Measurements from ENCODE around the gene PMEPA1. TPM values are rescaled to one million over a fixed set of nuclear protein-coding genes. Genes with fewer than 3 reads are reported as not detected.

Gene PMEPA1
- total RNA-seq, 3 donors from 2014 or later (not counting 1 experiment from before 2014, with no cell fraction given): 1.2 to 5.9 (median 2.4) TPM

- intact Hi-C loops (cut with micrococcal nuclease): no loop called here
- DNase-seq (no peak), ATAC-seq (no peak)
- H3K9me3 Mint-ChIP-seq: no peaks in the 10 kb centered on the region
- H3K27me3 Mint-ChIP-seq (ENCODE audit: low read depth in 2 of 2): peaks cover 21 to 48% of the 10 kb centered on the region in 2 donors
- TF ChIP-seq, protein P1, sequence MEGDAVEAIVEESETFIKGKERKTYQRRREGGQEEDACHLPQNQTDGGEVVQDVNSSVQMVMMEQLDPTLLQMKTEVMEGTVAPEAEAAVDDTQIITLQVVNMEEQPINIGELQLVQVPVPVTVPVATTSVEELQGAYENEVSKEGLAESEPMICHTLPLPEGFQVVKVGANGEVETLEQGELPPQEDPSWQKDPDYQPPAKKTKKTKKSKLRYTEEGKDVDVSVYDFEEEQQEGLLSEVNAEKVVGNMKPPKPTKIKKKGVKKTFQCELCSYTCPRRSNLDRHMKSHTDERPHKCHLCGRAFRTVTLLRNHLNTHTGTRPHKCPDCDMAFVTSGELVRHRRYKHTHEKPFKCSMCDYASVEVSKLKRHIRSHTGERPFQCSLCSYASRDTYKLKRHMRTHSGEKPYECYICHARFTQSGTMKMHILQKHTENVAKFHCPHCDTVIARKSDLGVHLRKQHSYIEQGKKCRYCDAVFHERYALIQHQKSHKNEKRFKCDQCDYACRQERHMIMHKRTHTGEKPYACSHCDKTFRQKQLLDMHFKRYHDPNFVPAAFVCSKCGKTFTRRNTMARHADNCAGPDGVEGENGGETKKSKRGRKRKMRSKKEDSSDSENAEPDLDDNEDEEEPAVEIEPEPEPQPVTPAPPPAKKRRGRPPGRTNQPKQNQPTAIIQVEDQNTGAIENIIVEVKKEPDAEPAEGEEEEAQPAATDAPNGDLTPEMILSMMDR (IDR thresholded peaks at IDR 0.05): no peak
- H3K4me1 Mint-ChIP-seq: peaks cover 0 to 7% of the 10 kb centered on the region in 2 donors
- Histone ChIP-seq H3K36me3 (ENCODE audit: control insufficient read depth, insufficient read depth, low read length) (no peaks in the 10 kb centered on the region), H3K27ac (ENCODE audit: low read length) (no peak overlapping the region), H3K4me3 (ENCODE audit: low read length) (no peak overlapping the region), H3K4me1 (ENCODE audit: control insufficient read depth, insufficient read depth, low read length) (peaks cover 10% of the 10 kb centered on the region), H3K27me3 (ENCODE audit: control insufficient read depth, insufficient read depth, low read length) (peaks cover 2% of the 10 kb centered on the region), H3K9me3 (ENCODE audit: control insufficient read depth, insufficient read depth, low read length) (no peaks in the 10 kb centered on the region)
- H3K27ac Mint-ChIP-seq: no peak overlapping the region
- WGBS (ENCODE audit: insufficient coverage): 87% methylated on average over 14 of the region's 14 CpGs
- H3K36me3 Mint-ChIP-seq: no peaks in the 10 kb centered on the region
- H3K4me3 Mint-ChIP-seq: no peak overlapping the region
Measured at GRCh38 chr20:57753332-57754164, 43.7 kb upstream of the PMEPA1 start.

DNA sequence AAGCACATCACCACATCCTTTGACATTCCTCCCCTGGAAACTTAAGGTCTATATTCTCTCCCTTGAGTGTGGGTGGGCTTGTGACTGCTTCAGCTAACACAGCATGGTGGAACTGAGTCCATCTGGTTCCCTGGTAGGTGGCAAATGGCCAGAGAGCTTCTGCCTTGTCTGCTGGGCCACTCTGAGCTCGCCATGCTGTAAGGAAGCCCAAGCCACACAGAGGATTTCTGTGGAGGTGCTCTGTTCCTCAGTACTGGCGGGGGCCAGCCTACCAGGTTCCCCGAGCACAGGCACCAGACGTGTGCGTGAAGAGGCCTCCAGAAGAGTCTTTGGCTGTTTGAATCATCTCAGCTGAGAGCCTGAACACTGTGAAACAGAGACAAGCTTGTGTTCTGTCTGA is 41.6 kb upstream of the PMEPA1 start:
- H3K27ac Mint-ChIP-seq: no peak overlapping the region
- Histone ChIP-seq H3K4me3 (ENCODE audit: low read length) (no peak overlapping the region), H3K4me1 (ENCODE audit: control insufficient read depth, insufficient read depth, low read length) (peaks cover 12% of the 10 kb centered on the region), H3K36me3 (ENCODE audit: control insufficient read depth, insufficient read depth, low read length) (no peaks in the 10 kb centered on the region), H3K9me3 (ENCODE audit: control insufficient read depth, insufficient read depth, low read length) (no peaks in the 10 kb centered on the region), H3K27ac (ENCODE audit: low read length) (no peak overlapping the region), H3K27me3 (ENCODE audit: control insufficient read depth, insufficient read depth, low read length) (peaks cover 6% of the 10 kb centered on the region)
- DNase-seq (no peak), ATAC-seq (no peak)
- no peaks in the 10 kb centered on the region for H3K9me3 Mint-ChIP-seq
- peaks cover 0 to 10% of the 10 kb centered on the region in 2 donors for H3K4me1 Mint-ChIP-seq
- TF ChIP-seq, protein P1 (IDR thresholded peaks at IDR 0.05): no peak
- H3K27me3 Mint-ChIP-seq (ENCODE audit: low read depth in 2 of 2): peaks cover 26 to 57% of the 10 kb centered on the region in 2 donors
- no peaks in the 10 kb centered on the region for H3K36me3 Mint-ChIP-seq
- intact Hi-C loops (cut with micrococcal nuclease): no loop called here
- H3K4me3 Mint-ChIP-seq: no peak overlapping the region
- 94% methylated on average over 5 of the region's 5 CpGs for WGBS (ENCODE audit: insufficient coverage)

DNA sequence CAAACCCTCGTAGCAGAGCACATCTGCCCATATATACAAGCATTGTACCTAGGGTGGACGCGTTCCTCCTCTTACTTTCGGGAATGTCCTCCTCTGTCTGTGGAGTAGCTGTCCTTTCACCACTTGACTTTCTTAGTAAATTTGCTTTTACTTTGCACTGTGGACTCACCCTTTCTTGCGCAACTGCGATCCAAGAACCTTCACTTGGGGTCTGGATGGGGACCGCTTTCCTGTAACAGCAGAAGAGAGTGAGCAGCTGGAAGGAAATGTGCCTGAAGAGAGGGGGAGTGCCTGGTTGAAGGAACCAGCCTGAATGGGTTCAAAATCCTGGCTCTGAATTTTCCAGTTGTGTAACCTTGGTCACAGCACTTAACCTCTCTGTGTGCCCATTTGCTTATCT is 40.1 kb upstream of the PMEPA1 start:
- H3K36me3 ChIP-seq (ENCODE audit: control insufficient read depth, insufficient read depth, low read length): no peaks in the 10 kb centered on the region
- no peaks in the 10 kb centered on the region for H3K9me3 Mint-ChIP-seq
- H3K36me3 Mint-ChIP-seq: no peaks in the 10 kb centered on the region
- intact Hi-C loops (cut with micrococcal nuclease): no loop called here
- peaks cover 12% of the 10 kb centered on the region for H3K4me1 ChIP-seq (ENCODE audit: control insufficient read depth, insufficient read depth, low read length)
- 81% methylated on average over 7 of the region's 7 CpGs for WGBS (ENCODE audit: insufficient coverage)
- TF ChIP-seq, protein P1 (IDR thresholded peaks at IDR 0.05): no peak
- no peak overlapping the region for H3K27ac Mint-ChIP-seq
- ATAC-seq: no peak
- no peak overlapping the region for H3K27ac ChIP-seq (ENCODE audit: low read length)
- no peak overlapping the region for H3K4me3 Mint-ChIP-seq
- H3K4me1 Mint-ChIP-seq: peaks cover 0 to 10% of the 10 kb centered on the region in 2 donors
- no peak for DNase-seq
- H3K9me3 ChIP-seq (ENCODE audit: control insufficient read depth, insufficient read depth, low read length): no peaks in the 10 kb centered on the region
- H3K27me3 ChIP-seq (ENCODE audit: control insufficient read depth, insufficient read depth, low read length): peaks cover 6% of the 10 kb centered on the region
- peaks cover 20 to 42% of the 10 kb centered on the region in 2 donors for H3K27me3 Mint-ChIP-seq (ENCODE audit: low read depth in 2 of 2)
- no peak overlapping the region for H3K4me3 ChIP-seq (ENCODE audit: low read length)

Measured in natural killer cell (primary cell).